Measurements from ENCODE around the gene MIDN.
"Not testable (repeated sequence)": the region's sequence is repeated elsewhere in the genome, so short reads cannot be mapped to it uniquely, and the experiment has no call there.

The MIDN gene

DNA sequence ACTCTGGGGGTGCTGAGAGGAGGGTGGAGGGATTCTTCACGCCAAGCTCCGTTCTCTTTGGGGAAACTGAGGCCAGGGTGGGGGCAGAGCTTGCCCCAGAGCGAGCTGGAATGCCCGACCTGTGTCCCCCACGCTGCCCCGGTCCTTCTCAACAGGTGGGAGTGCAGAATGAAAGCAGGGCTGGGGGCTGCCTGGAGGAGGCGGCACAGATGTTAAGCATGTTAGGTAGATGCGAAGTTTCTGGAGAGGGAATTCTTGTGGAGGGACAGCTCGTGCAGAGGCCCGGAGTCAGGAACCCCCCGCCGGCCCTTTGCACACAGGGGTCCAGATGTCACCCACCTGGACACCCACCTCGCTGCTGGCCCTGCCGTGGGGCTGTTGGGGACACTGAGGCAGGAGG is 46.3 kb downstream of the MIDN start:
- ATAC-seq, result no peak
- DNase-seq, result no peak

DNA sequence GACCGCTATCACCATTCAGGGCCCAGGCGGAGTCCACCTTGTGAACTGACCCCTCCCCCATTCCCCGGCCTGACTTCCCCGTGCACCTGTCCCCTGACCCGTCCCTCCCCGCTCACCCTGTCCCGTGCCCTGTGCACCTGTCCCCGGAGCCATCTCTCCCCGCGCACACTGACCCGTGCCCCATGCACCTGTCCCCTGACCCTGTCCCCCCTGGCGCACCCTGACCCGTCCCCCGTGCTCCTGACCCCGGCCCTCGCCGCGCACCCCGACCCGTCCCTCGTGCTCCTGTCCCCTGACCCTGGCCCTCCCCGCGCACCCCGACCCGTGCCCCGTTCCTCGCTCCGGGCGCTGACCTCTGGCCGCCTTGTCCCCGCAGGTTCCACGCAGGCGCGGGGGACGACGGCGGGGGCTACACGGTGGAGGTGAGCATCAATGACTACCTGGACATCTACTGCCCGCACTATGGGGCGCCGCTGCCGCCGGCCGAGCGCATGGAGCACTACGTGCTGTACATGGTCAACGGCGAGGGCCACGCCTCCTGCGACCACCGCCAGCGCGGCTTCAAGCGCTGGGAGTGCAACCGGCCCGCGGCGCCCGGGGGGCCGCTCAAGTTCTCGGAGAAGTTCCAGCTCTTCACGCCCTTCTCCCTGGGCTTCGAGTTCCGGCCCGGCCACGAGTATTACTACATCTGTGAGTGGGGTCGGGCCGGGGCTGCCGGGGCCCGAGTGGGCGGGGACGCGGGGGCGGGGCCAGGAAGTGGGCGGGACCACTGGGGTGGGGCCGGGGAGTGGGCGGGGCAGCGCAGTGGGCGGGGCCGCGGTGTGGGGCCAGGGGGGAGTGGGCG is 47.0 kb downstream of the MIDN start:
- DNase-seq (peak; percentile 71), ATAC-seq (no peak)

DNA sequence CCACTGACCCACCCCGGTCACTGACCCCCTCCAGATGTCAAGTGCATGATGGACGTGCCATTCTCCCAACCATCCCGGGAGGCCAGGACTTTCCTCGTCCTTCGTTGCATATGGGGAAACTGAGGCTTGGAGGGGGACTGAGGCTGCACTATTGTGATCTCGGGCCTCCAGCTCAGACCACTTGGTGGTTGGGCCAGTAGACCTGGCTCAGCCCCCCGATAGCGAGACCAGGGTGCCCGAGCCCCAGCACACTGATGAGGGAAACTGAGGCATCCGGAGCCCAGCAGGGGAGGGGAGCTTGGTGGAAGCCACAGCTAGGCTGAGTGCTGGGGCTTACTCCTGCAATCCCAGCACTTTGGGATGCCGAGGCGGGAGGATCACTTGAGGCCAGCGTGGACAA is 47.7 kb downstream of the MIDN start:
- DNase-seq (no peak), ATAC-seq (no peak)

DNA sequence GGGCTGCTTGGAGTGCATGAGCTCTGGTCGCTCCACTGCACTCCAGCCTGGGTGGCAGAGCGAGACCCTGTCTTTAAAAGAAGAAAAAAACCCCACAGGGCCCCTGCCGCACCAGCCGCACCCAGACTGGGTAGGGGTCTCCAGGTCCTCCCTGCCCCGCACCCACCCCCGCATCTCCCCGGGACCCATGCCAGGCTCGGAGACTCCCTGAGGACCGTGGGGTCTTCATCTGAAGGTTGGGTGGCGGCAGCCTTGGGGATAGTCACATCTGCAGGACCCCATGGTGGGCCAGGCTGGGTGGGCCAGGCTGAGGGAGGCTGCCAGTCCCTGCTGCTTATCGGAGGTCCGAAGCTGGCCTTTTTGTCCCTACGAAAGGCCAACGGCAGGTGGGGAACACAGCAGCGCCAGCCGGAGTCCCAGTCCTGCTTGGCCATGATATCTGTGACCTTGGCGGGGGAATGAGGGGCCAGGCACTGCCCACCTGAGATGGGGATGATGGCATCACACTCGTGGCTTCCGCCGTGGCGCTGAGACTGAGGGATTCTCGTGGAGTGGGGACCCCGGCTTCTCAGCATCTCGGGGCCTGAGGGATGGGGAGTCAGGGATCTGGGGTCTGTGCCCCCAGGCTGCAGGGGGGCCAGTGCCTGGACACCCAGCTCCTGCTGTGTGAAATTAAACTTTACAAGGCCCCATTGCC is 48.3 kb downstream of the MIDN start:
- ATAC-seq (no peak), DNase-seq (no peak)

DNA sequence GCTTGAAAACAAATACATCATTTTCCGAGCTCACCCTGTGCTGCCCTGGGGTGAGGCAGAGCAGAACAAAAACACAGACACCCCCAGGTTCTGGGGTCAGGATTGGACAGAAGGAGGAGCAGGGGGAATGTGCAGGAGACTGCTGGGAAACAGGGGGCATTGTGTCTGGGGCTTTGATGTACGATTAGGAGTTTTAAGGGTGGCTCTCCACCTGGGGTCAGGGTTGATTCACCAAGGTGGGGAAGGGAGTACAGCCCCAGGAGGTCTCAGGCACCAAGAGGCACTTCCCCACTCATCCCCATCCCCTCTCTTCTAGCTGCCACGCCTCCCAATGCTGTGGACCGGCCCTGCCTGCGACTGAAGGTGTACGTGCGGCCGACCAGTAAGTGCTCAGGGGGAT is 49.9 kb downstream of the MIDN start:
- no peak for DNase-seq
- ATAC-seq, result no peak

DNA sequence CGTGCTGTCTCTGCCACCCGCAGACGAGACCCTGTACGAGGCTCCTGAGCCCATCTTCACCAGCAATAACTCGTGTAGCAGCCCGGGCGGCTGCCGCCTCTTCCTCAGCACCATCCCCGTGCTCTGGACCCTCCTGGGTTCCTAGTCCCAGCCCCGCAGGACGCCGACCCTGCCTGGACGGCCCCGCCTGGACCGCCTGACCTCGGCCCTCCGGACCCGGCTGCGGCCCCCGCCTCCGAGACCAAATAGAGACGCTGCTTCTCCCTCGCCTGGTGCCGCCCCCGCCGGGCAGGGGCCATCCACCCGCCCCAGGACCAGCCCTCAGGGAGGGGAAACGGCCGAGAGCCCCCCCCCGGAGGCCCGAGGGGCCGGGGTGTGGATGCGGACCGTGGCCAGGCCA is 51.4 kb downstream of the MIDN start:
- no peak for DNase-seq
- no peak for ATAC-seq

DNA sequence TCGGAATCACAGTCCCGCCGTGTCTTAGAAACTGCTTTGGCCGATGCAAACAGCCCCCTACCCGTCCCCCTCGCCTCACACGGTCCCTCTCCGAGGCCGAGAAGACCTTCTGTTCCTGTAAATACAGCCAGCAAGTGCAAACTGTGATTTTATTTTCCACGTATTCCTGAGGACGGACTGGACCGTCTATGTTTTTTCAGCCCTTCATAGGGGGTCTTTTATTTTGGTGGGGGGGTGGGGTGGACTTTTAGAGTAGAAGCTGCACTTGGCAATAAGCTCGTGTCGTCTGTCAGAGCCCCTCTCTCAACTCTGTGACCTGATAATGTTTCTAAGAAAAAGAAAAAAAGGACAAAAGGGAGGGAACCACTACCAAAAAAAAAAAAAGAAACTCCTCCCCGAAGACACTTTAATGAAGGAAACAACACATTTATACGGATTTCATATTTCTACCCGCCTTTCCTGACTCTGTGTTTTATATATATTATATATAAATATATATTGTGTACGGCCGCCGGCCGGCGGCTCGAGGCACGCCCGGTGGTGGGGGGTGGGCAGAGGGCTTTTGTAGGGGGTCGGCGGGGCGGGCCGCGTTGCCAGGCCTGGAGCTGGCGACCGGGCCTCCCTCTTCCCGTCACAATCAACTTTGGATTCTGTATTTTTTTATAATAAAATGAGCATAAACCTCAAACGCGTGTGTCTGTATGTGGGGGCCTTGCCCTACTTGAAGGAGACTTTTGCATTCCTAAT is 52.5 kb downstream of the MIDN start:
- ATAC-seq (no peak), DNase-seq (no peak)

DNA sequence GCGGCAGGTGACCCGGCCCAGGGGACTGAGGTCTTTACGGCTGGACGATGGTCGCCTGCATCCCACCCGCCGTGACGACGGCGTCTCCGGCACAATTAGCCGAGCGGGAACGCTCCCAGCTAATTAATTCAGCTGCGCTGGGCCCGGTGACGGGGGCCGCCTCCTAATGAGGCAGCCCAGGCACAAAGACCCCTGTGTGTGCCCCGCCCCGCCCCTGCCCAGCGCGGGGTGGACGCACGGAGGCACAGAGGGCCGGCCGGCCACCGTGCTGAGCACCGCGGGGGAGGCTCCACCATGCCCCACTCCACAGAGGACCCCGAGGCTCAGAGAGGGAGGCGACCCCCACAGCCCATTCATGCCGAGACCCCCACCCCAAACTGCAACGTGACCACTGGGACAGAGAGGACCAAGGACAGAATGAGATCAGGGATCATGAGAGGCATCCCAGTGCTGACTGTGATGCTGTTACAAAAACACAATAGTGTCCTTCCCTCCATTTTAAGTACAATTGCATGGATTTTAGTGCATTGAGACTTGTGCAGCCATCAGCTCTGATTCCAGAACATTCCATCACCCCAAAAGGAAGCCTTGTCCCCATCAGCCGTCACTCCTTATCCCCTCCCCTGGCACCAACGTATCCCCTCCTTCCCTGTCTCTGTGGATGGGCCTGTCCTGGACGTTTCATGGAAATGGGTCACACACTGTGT is 54.3 kb downstream of the MIDN start:
- no peak for ATAC-seq
- DNase-seq, result no peak

DNA sequence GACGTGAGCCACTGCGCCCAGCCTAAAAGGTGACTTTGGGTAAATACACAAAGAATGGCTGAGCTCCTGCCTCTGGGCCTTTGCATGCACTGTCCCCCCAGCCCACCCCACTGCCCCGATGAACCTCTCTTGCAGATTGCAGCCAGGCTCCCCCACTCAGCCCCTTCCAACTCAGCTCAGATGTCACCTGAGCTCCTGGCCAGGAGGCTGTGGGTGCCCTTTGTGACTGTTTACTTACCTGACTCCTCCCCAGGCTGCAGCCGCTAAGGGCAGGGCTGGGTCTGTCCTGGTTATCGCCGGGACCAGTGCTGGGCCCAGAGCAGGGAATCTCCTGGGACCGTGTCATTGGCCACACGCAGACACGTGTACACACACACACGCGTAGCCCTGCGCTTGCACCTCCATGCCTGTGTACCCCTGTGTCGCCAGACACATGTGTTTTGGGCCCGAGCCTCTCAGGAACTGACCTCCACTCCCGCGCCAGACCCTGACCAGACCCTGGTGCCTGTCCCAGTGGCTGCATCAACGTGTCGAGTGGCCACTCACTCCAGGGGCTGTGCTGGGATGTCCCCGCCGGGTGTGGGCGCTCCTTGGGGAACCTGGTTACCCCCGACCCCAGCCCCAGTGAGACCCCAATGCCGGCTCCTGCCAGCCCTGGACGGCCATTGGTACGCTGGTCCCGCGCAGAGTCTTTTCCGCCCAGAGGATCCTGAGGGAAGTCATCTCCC is 56.0 kb downstream of the MIDN start:
- DNase-seq, result no peak

DNA sequence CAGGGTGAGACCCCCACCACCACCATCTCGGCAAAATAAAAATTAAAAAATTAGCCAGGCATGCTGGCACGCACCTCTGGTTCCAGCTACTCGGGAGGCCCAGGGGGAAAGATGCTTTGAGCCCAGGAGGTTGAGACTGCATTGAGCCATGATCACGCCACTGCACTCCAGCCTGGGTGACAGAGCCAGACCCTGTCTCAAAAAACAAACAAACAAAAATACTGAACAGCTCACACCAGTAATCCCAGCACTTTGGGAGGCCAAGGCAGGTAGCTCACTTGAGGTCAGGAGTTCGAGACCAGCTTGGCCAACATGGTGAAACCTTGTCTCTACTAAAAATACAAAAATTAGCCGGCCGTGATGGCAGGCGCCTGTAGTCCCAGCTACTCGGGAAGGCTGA is 57.0 kb downstream of the MIDN start:
- ATAC-seq, result not testable (repeated sequence)

More for the DNA sequence above, 56.0 kb downstream of the MIDN start:
- ATAC-seq, result no peak

DNA sequence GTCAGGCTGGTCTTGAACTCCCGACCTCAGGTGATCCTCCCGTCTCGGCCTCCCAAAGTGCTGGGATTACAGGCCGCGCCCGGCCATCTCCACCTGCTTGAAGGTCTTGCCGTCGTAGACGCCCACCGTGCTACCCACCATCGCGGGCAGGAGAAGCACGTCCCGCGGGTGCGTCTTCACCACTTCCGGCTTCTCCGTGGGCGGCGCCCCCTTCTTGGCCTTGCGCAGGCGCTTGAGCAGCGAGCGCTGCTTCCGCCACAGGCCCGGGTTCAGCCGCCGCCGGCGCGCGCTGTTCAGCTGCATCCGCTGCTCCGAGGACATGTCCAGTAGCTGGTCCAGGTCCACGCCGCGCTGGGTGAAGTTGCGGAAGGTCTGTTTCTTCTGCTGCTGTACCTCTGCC is 58.9 kb downstream of the MIDN start:
- DNase-seq (no peak), ATAC-seq (no peak)

More for the DNA sequence above, 57.0 kb downstream of the MIDN start:
- not testable (repeated sequence) for DNase-seq

DNA sequence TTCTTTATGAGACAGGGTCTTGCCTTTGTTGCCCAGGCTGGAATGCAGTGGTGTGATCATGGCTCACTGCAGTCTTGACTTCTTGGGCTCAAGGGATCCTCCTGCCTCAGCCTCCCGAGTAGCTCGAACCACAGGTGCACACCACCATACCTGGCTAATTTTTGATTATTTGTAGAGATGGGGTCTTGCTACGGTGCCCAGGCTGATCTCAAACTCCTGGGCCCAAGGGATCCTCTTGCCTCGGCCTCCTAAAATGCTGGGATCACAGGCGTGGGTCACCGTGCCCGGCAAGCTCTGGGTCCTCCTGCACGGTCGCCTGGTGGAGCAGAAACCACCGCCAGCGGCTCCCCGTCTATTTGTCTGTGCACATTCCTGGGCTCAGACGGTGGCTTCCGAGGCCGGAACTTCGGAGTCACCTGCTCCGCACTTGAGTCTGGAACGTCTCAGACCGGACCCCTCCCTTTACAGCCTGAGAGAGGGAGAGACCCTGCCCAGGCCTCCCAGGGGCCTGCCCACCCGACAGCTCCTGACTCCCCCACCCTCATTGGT is 59.4 kb downstream of the MIDN start:
- DNase-seq (no peak), ATAC-seq (no peak)

DNA sequence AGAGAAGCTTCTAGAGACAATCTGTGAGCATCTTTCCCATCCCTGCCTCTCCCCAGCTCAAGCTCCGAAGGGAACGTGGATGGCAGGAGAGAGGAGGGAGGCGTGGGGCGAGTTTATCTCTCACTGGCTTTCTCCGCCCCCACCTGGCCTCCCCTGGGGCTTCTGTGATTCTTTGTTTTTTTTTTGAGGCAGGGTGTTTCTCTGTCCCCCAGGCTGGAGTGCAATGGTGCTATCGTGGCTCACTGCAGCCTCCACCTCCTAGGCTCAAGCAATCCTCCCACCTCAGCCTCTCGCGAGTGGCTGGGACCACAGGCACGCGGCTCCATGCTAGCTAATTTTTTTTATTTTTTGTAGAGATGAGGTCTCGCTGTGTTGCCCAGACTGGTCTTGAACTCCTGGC is 60.3 kb downstream of the MIDN start:
- no peak for ATAC-seq
- DNase-seq, result no peak

All from stimulated activated naive CD8-positive, alpha-beta T cell treated with anti-CD3 and anti-CD28 coated beads, Interleukin-15, Interleukin-2, amounts not matched to agents 100 U/mL and 50 U/mL, for 24 hours (primary cell).